NCI-H1417 treated with DMSO at 0.1 percent for 48 hours (cell line): Measurements from ENCODE around the gene ENDOD1.
A peak's percentile ranks its signal among the peaks of the same experiment; 100 is the strongest.
"Not testable (repeated sequence)": the region's sequence is repeated elsewhere in the genome, so short reads cannot be mapped to it uniquely, and the experiment has no call there.

Experiments used
- DNase-seq: peaks from one replicate; lab custom pipeline; 2025; lab: John Stamatoyannopoulos, UW

Gene ENDOD1

DNA sequence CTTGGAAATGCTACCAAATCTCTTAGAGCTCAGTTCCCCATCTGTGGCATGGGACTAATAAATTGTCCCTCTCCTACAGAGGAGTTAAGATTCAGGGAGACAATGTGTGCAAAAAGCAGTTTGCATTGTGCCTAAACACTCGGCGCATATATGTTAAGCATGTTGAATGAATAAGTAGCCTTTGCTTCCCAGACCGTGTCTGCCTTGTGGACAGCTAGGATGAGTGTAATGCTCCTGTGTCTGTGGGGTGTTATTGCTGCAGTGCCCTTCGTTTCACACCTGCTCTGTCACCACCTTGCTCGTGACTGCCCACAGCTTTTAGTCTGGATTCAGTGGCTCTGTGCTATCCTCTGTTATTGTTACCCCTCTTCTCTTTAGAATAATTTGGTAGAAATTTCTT is 14.1 kb downstream of the ENDOD1 start:
- DNase-seq, result no peak

DNA sequence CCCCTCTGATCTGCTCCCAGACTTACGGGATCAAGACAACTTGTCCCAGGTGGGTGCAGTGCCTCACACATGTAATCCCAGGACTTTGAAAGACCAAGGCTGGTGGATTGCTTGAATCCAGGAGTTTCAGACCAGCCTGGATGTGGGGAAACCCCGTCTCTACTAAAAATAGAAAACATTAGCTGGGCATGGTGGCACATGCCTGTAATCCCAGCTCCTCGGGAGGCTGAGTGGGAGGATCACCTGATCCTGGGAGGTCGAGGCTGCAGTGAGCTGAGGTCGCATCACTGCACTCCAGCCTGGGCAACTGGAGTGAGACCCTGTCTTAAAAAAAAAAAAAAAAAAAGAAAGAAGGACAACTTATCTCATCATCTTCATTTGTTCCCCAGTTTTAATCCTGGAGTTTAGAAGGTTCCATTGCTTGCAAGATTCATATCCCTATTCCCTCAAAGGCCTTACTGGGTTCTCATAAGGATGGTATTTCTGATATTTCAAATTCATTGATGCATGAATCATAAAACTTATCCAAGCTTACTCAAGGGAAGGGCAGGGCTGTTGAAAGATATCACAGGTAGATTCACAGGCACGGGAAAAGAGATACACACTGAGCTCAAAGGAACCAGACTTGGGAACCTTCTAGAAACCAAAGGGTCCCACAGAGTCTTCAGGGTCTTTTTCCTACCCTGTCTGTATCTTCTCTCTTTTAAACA is 14.6 kb downstream of the ENDOD1 start:
- no peak for DNase-seq

DNA sequence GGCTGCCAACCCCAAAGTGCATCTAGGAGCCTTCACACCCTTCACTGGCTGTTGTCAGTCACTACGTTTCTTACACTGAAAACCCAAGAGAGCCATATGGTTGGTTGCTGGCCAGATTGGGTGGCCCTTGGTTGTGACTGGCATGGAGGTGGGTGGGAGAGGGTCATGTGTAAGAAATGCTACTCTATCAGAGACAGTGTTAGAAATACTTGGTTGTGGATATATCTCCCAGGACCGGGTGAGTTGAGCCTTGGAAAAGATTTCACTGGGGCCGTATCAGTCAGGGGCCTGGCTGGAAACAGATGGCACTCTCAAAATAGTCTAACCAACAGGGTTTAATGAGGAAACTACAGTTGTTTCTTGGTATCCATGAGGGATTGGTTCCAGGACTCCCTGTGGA is 15.2 kb downstream of the ENDOD1 start:
- no peak for DNase-seq

DNA sequence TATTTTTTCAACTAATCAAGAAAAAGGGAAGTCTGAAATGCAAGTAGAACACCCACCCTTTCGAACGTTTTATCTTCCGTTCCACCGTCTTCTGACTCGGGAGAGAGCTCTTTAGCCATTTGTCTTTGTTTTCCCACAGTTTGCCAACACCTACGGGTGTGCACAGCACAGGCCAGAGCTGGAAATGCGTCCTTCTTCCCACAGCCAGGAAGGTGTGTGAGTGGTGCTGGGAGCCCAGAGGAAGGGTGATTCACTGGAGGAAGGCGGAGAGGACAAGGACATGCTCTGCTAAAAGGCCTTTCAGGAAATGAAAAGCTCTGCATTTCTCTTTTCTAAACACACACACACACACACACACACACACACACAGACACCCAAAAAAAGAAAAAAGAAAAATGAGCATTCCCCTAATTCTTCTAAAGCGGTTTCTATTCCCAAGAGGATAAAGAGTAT is 18.5 kb downstream of the ENDOD1 start:
- DNase-seq, result no peak

DNA sequence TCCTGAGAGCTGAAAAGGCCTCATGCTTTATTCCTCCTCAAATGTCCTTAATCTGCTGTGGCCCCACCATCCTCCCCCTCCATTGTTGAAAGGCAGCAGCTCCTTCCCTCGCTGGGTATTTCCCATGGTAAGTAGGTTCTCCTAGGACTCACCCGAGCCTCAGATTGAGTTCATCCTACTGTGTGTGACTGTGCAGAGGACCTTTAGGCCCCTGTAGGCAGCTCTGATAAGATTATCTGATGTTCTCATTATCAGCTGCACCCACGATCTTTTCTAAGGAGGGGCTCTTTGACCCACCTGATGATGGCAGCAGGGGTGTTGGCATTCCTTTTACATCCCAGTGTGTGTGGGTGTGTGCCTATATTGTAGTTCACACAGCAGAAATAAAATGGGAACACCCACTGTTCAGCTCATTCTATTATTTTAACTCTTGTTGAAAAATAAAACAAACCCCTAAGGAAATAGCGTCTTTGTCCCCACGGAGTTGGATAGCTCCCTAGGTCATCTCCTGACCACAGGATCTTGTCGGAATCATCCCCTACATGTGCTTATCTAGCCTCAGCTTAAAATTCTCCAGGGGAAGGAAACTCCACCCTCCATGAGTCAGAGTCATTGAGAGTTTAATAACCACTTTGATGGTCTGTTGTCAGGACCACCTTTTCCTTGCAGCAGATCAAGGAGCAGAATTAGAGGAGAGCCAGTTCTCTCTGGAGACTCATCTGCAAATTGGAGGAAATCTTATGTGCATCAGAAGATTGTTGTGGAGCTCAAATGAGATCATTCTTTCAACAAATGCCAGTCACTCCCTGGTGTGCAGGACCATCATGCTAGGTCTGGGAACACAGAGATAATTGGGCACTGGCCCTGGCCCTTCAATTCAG is 19.3 kb downstream of the ENDOD1 start:
- DNase-seq, result no peak

DNA sequence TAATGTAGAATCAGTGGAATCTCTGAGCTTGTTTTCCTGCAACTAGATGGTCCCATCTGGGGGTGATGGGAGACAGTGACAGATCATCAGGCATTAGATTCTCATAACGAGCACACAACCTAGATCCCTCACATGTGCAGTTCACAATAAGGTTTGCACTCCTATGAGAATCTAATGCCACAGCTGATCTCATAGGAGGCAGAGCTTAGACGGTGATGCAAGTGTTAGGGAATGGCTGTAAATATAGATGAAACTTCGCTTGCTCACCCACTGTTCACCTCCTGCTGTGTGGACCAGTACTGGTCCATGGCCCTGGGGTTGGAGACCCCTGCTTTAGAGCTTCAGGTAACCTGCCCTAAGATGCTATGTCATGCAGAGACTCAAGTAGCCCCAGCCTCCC is 21.8 kb downstream of the ENDOD1 start:
- not testable (repeated sequence) for DNase-seq

DNA sequence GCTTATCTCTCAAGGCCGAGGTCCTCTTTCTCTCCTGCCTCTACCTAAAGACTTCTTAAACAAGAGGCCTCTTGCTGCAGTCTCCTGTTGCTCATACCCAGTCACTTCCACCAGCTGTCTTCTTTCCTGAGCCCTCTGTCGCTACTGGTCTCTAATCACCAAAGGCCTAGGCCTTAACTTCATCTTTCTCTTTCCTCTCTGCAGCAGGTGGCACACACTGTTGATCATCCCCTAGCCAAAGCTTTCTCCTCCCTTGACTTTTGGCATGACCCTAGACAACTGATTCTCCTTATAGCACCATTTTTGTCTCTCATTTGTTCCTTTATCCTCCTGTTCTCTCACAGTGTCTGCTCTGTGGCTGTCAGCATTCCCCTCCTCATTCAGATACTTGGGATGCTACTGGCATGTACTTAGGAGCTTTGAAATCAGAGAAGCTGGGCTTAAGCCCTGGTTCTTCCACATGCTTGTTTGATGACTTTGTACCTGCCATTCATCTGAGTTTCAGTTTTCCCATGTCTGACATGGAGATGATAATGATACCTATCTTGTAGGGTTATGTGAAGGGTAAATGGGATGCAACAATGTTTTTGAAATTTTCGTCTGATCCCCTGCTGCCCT is 22.4 kb downstream of the ENDOD1 start:
- no peak for DNase-seq

DNA sequence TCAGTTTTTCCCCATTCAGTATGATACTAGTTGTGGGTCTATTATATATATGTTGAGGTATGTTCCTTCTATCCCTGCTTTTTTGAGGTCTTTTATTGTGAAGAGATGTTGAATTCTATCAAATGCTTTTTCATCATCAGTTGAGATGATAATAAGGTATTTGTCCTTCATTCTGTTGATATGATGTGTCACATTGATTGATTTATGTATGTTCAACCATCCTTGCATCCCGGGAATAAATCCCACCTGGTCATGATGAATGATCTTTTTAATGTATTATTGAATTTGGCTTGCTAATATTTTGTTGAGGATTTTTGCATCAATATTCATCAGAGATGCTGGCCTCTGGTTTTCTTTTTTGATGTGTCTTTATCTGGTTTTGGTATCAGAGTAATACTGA is 26.0 kb downstream of the ENDOD1 start:
- DNase-seq, result no peak

DNA sequence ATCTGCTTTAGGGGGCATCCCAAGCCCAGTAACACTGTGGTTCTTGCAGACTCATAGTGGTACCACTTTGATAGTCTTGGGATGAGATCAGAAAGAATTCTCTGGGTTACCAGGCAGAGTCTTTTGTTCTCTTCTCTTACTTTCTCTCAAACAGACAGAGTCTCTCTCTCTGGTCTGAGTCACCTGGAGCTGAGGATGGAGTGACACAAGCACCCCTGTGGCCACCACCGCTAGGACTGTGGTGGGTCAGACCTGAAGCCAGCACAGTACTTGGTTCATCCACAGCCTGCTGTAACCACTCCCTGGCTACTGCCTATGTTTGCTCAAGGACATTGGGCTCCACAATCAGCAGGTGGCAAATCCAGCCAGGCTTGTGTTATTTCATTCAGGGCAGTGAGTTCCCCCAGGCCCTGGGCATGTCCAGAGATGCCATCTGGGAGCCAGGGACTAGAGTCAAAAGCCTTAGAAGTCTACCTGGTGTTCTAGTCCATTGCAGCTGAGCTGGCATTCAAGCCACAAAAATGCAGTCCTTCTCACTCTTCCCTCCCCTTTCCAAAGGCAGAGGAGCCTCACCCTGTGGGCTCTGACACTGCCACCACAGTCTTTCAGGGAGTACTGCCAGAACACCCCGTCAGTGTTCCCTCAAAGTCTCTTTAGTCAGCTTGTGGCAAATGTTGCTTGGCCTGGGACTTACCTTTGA is 29.9 kb downstream of the ENDOD1 start:
- DNase-seq, result no peak

DNA sequence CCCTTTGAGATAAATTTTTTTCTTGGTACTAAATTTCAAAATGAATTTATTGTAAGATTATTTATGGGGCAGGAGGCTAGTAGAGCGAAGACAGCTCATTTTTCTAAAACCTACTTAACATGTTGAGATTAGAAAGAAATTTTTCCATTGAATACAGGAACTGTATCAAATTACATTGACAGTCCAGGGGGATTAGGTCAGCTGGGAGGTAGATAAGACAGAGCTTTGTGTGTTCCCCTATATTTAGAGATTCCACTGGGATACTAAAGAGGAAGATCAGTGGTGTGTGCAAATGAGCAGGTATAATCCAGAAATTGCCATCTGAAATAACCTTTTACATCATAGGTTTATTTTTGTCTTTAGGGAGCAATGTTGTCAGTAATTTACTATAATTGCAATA is 32.1 kb downstream of the ENDOD1 start:
- DNase-seq, result no peak

DNA sequence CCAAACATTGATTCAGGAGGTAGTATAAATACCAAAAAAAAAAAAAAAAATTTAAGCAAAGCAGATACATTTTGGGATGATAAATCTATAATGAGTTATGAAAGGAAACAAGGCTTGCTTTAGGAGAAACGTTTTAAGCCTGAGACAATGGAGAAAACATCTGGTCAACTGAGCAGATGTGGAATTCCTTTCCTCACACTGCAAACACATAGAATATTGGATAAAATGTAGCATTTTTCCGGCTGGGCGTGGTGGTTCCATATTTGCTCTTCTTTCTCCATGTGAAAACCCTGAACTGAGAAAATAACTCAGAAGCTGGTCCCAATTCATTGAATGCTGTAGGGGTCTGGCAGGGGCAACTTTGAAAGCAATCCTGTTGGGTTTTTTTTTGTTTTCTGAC is 33.9 kb downstream of the ENDOD1 start:
- DNase-seq, result no peak

DNA sequence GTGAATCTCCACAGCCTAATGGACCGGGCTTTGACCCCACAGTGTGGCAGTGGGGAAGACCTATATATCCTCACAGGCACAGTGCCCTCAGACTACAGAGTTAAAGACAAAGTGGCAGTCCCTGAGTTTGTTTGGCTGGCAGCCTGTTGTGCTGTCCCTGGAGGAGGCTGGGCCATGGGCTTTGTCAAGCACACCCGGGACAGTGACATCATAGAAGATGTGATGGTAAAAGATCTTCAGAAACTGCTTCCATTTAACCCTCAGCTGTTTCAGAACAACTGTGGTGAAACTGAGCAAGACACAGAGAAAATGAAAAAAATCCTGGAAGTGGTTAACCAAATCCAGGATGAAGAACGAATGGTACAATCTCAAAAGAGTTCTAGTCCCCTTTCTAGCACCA is 39.0 kb downstream of the ENDOD1 start:
- no peak for DNase-seq

DNA sequence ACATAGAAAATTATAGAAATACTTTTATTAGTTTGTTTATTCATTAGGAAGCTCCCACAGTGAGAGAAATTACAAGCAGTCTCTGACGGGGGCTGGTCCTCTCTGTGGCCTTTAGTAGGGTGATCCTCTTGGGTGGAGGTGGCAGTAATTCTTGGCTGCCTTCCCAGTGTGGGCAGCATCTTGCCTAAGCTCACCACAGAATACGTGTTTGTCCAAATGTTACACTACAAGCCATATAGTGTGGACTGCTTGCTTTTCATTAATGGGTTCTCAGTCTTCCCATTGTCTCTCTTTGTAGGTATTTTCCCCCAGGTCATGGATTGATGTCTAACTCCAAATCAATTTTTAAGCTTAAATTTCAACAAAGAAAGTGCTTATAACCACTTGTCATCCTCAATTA is 43.3 kb downstream of the ENDOD1 start:
- DNase-seq, result no peak

DNA sequence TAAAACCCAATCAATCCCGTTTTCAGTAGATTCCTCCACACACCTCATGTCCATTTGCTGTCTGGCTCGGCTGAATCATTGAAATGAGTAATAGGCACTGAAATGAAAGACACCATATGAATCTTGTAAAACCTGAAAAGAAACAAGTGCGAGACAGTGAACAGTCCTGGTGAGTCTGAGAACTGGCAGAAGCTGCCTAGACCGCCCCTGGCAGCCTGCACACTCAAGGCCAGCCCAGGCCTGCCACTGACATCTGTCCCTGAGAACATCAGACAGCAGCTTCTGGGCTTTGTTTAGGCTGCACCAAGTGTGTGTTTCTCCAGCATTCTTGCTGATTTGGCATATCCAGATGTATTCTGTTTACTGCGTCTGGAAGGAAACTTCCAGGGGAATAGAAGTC is 44.8 kb downstream of the ENDOD1 start:
- DNase-seq, result no peak

DNA sequence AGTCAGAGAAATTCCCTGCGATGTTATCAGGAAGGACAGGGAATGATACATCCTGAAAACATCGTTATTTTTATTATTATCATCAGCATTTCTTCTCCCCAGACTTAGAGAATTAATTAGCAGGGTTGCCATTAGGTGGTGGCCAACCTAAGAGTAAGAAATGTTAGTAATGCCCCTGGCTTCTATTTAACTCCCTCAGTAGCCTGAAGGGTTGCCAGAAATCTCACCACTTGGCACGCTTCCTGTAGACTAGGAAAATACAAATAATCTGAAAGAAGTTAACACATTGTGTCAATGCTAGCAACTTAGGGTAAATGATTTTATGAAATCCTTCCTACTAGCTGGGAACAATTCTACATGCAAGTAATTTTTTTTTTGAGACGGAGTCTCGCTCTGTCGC is 45.5 kb downstream of the ENDOD1 start:
- no peak for DNase-seq

DNA sequence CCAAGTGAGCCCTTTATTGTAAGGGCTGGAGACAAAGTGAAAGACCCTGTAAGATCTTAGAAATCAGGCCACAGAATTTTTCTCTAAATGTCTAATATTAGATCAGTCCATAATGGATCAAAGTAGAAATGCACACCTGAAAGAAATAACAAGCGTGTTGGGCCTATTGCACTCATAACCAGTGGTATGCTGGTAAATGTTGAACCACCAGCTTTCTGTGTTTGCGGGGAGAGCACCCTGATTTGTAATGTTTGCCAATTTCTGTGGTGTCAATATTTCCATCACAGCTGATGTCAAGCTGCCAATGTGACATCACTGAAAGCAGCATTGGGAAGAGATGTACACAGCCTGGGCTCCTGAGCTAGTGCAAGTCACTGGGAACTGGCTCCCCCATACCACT is 46.2 kb downstream of the ENDOD1 start:
- DNase-seq, result no peak

DNA sequence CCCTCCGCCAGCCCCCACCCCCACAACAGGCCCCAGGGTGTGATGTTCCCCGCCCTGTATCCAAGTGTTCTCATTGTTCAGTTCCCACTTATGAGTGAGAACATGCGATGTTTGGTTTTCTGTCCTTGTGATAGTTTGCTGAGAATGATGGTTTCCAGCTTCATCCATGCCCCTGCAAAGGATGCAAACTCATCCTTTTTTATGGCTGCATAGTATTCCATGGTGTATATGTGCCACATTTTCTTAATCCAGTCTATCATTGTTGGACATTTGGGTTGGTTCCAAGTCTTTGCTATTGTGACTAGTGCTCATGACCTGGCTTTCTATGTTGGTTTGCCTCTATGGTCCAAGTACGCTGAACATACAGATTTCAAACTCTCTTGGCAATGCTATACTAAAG is 47.1 kb downstream of the ENDOD1 start:
- not testable (repeated sequence) for DNase-seq

DNA sequence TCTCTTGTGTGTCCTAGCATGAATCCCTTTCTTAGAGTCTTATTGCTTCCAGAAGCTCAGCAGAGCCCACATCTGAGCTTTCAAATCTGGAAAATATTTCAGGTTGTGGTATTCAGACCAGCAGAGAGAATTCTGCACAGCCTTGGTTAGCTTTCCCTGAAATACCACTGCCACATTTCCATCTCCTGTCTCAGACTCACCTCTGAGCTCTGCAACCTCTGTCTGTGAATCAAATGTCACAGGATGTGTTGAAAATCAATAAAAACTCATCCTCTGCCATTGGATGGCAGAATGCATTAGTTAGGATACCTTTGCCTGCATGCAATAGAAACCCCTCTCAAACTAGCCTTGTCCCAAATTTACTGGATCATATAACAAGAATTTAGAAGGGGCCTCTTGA is 47.7 kb downstream of the ENDOD1 start:
- no peak for DNase-seq

DNA sequence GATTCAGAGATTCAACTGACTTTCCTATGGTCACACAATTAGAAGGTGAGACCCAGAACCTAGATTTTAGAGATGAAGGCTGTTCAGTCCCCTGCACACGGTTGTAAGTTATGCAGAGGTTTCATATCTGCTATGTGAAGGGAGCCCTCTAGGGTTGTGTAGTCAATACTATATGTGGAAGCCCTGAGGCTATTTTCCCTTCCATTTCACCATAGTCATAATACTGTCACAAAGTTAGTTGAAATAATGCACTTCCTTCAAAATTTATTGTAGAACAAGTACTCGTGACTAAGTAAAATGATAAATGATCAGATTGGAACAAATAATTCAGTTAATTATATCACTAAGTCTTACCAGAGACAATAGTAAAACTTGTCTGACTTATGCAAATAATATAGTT is 48.8 kb downstream of the ENDOD1 start:
- DNase-seq, result peak; percentile 33

DNA sequence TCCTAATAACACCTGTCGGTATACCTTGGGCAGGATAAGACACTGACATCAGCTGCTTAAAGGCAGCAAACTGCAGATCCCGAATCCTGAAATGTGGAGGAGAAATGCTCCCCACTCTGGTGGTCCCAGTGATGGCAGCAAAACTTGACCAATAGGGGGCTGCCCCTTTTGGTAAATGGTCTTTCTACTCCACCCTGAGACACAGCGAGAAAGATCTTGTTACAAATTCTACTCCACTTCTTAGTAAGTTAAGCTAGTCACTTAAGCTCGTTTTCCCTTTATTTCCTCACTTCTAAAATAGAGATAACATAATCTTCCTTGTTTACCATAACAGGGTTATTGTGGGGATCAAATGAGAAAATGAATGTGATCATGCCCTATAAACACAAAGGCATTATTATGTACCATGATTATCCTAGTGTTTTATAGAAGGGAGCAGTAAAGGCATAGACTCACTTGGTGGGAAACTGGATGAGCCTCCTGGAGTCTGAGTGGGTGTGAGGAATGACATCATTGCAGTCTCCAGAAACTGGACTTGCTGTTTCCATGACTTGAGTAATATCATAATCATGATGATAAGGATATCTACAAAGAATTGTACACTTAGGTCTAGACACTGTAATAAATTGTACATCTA is 50.9 kb downstream of the ENDOD1 start:
- DNase-seq, result no peak

DNA sequence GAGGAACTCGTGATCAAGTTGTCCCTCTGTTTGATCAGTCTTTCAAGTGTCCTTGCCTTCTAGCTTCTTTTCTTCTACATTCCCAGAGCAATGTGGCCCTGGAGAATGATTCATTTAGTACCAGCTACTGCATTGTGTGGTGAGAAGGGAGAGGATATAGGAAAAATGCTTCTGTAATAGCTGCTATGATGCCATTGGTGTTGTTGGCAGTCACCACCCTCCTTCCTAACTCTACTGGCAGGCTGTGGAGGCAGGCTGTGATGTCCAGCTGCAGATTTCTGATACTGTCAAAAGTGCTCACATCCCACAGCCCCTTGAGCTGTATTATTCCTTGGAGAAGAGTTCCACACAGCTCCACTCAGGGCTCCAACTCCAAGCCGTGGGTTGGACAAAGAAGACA is 52.8 kb downstream of the ENDOD1 start:
- no peak for DNase-seq

DNA sequence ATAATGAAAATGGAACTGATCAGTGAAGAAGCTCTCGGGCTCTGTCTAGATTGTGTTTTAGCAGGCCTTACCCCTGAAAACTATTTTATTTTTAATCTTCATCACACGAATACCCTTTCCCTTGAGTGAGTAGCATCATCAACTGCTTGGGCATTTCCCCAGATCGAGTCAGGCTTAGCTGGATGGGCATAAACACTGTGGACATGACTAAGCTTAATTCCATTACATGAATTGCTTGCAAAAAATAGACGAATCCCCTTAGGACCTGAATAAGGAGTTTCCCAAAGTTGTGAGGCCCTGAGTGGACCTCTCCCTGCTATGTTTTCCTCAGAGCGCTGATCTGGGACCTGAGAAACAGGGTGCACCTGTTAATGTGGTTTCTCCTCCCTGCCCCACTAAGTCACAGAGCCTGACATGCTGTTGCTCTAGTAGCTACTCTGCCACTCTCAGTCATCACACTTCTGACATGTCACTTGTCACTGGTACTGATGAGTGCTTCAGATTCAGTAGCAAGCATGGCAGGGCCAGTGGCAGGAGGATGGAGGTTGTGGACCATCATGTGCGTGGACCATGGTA is 53.5 kb downstream of the ENDOD1 start:
- DNase-seq, result no peak
